ENCODE data around the gene PPP1R9A.

PPP1R9A gene

DNA sequence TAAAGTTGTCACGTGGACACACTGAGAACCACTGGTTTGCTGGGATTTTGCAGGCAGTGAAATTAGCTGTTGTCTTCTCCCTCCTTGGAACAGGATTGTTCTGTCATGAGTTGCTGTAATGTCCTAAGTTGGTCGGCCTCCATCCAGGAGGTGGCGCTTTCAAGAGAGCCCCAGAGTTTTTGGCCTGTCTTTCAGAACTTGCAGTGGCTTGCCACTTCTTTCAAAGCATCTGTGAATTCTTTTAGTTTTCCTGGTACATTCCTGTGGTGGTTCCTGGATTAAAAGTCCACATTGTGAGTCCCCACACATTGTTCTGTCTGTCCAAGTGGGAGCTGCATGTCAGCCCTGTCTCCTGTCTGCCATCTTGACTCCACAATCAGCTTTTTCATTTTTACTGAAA, 283.1 kb downstream of the PPP1R9A start:
- in situ Hi-C loops (cut with HindIII; ENCODE audit: low sequenced_read_pairs), result loop anchor here (10.0 kb wide), 1 partner anchor 566 kb away; no protein-coding TSS in a partner anchor

DNA sequence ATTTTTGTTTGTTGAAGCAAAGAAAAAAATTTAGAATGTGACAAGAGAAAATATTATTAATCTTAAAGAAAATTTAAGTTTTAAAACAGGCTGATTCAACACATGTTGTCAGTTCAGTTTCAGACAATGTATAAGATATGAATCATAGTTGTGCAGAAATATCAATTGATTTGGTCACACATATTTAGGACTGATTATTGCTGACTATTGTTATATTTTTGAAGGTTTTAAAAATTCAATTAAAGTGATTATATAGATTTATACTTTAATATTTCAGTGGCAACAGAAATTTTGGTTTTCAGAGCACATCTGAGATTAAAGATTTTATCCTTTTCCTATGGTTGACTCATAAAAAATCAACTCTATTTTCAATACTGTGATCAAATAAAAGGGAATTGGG, 284.4 kb downstream of the PPP1R9A start:
- in situ Hi-C loops (cut with HindIII; ENCODE audit: low sequenced_read_pairs), result loop anchor here (10.0 kb wide), 1 partner anchor 567 kb away; no protein-coding TSS in a partner anchor

DNA sequence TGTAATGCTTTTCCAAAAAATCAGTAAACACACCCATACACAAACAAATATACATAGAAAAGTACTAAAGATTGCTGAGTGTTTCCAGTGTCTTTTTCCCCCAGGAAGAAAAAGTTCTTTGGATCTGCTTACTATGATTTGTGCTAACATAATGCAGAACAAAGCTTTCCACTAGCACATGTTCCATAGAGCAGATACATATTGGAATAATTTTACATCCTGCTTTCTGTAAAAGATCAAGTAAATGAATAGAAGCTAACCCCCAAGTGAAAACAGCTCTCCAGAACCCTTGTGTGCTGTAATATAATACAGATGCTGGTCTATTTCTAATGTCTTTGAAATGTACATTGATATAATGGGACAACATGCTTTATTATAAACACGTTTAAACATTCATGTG, 291.5 kb downstream of the PPP1R9A start:
- in situ Hi-C loops (cut with HindIII; ENCODE audit: low sequenced_read_pairs), result loop anchor here (10.0 kb wide), 1 partner anchor 574 kb away; no protein-coding TSS in a partner anchor

DNA sequence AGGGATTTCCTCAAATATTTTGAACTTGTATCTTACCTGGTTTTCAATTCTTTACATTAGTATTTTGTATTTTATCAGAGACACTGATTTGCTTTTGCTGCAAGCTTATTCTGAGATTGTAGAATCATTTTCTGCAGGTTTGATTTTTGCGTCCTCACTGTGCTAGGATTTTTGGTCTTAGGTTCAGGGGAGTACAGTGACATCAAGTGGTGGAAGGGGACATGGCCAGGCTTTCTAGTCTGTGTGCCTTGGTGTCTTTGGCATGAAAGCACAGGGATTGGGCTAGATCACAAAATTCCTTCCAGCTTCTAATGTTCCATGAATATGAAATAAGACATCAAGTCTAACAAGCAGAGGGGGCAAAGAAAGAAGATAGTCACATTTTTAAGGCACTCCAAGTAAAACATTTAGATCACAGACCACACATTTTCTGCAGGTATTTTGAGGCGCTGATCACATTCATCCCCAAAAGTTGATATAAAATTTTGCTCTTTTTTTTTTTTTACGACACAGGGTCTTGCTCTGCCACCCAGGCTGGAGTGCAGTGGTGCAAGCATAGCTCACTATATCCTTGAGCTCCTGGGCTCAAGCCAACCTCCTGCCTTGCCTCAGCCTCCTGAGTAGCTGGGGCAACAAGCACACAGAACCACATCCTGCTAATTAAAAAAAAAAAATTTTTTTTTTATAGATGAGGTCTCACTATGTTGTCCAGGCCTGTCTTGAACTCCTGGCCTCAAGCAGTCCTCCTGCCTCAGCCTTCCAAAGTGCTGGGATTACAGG, 292.6 kb downstream of the PPP1R9A start:
- in situ Hi-C loops (cut with HindIII; ENCODE audit: low sequenced_read_pairs), result loop anchor here (10.0 kb wide), 1 partner anchor 575 kb away; no protein-coding TSS in a partner anchor

DNA sequence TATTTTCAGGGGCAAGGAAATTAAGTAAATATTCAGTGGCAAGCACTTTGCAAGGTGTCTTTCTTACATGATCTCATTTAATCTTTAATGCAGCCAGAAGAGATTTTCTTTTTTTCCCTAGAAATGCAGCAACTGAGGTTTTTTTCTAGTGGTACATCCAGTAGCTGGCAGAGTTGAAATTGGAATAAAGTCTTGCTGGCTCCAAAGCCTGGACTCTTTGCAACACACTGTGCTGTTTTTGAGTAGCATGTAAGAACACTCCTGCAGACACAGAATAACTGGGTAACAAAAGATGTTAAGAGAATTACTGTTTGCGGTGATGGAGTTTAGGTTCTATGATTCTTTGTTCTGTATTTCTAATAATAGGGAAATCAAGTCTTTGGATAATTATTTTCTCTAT, 293.3 kb downstream of the PPP1R9A start:
- in situ Hi-C loops (cut with HindIII; ENCODE audit: low sequenced_read_pairs), result no loop called here

DNA sequence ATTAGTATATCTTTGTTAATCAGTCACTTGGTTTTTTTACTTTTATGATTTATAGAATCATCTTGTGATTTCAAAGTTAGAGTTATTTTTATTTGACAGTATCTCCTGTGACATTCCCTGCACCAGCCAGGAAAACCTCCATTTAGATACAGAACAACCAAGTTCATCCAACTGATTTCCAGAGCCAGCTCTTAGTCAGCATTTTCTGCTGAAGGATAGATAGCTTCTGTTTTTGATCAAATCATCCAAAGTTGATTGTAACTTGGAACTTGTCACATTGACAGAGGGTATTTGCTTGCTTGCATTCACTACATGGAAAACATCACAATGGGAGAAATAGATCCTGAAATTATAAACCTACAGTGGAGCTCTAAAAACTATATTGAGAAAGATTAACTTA, 294.3 kb downstream of the PPP1R9A start:
- in situ Hi-C loops (cut with HindIII; ENCODE audit: low sequenced_read_pairs), result no loop called here

DNA sequence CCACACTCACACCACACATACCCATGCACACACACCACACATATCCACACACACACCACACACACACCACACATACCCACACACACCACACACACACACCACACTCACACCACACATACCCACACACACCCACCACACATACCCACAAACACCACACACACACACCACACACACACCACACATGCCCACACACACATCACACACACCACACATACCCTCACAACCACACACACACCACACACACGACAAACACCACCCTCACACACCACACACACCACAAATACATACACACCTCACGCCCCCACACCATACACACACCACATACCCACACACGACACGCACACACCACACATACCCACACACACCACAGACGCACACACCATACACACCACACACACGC, 297.2 kb downstream of the PPP1R9A start:
- in situ Hi-C loops (cut with HindIII; ENCODE audit: low sequenced_read_pairs), result no loop called here

DNA sequence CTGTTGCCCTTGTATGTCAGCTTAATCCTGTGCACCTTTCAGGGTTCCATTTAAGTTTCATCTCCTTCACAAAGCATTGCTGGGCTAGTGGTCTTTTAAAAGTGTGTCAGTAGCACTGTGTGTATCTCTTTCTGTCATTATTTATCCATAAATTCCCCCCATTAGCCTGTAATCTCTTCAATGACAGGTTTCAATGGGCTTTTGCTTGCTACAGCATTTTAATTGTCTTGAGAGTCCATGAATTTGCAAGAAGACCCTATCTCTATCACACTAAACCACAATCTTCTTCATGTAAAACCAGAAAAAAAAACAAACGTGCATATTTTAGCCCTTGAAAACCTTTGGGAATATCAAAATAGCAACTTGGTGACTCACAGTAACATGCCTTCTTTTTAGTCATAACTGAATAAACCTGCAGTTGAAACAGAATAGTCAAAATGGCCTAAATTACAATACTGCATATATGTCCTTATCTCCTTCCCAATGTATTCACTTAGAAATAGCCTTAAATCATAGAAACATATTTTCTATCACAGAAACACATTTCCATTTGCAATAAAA, 298.4 kb downstream of the PPP1R9A start:
- in situ Hi-C loops (cut with HindIII; ENCODE audit: low sequenced_read_pairs), result no loop called here

DNA sequence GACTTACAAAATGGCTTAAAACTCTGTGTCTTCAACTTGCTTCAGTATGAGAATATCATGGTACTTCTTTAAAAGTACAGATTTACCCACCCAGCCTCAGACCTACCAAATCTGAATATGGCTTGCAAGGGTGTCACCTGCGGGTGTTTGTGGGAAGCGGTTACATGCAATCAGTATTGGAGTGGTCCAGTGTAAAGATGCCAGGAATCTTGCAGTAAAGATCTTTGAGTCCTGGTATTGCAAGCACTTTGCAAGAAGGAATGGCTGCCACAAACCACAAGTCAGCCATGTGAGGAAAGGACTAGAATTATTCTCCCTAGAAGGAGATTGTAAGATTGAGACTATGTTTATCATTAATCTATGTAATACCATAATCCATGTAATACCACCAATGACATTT, 301.9 kb downstream of the PPP1R9A start:
- in situ Hi-C loops (cut with HindIII; ENCODE audit: low sequenced_read_pairs), result no loop called here

DNA sequence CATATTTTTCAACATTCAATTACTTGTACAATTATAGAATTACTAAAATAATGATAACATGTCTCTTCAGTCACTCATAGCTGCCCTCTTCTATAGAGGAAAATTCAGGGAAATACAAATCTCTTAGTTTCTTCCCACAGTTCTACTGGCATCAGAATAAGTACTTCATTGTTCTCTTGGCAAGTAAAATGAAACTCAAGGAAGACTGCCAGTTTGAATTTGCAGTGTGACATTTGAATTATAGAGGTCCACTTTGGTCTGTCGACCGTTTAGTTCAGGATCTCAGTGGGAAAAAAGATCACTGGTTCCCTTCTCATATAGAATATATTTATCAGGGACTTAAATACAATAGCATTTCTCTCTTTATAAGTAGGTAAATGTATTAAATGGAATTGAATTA, 302.4 kb downstream of the PPP1R9A start:
- in situ Hi-C loops (cut with HindIII; ENCODE audit: low sequenced_read_pairs), result no loop called here

DNA sequence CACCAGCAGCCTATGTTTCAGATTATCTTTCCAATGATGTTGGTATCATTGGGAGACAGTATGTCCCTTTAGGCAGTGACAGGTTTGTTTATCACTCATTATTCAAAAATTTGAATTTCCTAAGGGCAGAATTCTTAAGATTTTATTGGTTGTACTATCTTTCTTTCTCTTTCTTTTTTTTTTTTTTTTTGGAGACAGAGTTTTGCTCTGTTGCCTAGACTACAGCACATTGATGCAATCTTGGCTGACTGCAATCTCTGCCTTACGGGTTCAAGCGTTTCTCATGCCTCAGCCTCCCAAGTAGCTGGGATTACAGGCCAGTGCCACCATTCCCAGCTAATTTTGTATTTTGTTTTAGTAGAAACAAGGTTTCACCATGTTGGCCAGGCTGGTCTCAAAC, 305.8 kb downstream of the PPP1R9A start:
- in situ Hi-C loops (cut with HindIII; ENCODE audit: low sequenced_read_pairs), result no loop called here

DNA sequence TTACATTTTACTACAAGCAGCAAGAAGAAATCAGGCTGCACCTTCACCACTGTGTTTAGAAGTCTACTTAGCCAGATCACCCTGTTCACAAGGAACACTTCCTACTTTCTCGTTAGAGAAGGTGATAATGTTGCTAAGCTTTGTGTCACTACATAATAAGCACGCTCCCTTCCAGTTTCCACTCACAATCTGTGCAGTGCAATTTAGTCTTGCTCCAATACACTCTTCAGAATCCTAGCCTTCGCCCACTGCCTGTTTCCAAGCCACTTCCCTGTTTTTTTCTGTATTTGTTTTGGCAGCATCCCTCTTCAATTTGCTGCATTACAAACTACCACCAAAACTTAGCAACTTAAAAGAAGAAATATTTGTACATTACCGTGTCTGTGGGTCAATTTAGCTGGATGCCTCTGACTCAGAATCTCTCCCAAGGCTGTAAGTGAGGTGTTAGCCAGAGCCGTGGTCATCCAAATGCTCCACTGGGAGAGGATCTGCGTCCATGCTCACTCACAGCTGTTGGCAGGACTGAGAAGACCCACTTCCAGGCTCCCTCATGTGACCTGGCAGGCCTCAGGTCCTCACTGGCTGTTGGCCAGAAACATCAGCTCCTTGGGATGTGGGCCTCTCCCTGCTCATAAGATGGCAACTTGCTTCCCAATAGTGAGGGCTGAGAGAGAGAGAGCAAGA, 306.6 kb downstream of the PPP1R9A start:
- in situ Hi-C loops (cut with HindIII; ENCODE audit: low sequenced_read_pairs), result no loop called here

DNA sequence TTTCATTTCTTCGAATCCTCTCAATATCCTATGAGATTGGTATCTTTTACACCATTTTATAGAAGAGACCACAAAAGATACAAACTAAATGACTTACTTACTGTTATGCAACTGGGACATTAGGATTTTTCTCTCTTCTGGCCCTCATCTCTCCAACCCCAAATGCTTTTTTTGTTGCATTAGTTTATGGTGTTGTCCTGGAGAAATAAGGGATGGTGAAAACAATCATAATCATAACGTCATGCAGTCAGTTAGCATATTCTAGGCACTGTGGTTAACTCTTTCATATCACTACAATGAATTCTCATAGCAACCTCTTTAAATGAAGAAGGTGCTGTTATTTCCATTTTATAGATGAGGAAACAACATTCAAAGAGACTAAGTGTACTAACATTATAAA, 312.3 kb downstream of the PPP1R9A start:
- in situ Hi-C loops (cut with HindIII; ENCODE audit: low sequenced_read_pairs), result no loop called here

DNA sequence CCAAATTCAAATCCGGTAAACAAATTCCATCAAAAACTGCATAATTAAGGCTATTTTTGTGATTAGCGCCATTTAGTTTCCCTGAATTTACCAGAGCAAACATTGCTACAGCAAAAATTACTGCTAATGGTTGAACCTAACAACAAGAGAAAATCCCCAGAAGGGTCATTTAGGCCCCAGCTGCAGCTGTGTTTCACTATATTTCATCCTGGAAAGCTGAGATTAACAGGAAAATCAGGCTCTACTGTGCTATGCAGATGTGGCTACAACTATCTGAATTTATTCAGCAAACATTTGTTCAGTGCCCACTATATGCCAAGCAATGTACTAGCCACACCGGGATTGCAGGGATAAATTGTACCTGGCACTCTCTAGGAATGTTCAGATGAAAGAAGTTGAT, 312.9 kb downstream of the PPP1R9A start:
- in situ Hi-C loops (cut with HindIII; ENCODE audit: low sequenced_read_pairs), result no loop called here

DNA sequence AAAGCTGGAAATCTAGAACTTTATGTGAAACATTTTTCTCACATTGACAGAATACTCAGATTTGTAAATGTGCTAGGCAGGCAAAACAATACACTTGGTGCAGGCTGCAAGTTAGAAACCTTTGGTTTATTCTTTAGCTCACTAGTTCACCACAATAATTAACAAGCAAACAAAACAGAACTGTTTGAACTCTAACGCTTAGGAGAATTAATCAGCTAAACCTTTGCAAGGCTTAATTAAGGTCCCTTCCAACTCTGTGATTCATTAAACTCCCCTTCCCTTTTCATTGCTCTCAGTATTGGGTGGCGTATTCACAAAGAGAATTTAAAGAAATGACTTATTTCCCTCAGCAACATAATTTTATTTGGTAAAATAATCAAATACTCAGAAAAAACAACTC, 317.9 kb downstream of the PPP1R9A start:
- in situ Hi-C loops (cut with HindIII; ENCODE audit: low sequenced_read_pairs), result no loop called here

DNA sequence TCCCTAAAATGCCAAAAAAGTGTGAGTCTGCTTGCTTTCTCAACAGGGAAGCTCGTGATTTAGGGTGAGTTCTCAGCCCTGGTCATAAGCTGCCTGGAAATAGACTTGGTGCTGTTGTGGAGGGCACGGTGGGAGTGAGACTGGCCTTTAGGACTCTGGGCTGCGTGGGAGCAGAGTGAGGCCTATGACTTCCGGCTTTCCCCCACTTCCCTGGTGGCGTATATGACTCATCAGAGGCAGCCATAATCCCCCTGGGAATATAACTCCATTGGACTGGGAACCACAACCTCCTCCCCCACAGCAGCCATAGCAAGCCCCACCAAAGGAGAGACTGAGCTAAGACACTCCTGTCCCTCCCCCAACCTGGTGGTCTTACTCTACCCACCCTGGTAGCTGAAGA, 321.9 kb downstream of the PPP1R9A start:
- in situ Hi-C loops (cut with HindIII; ENCODE audit: low sequenced_read_pairs), result no loop called here

DNA sequence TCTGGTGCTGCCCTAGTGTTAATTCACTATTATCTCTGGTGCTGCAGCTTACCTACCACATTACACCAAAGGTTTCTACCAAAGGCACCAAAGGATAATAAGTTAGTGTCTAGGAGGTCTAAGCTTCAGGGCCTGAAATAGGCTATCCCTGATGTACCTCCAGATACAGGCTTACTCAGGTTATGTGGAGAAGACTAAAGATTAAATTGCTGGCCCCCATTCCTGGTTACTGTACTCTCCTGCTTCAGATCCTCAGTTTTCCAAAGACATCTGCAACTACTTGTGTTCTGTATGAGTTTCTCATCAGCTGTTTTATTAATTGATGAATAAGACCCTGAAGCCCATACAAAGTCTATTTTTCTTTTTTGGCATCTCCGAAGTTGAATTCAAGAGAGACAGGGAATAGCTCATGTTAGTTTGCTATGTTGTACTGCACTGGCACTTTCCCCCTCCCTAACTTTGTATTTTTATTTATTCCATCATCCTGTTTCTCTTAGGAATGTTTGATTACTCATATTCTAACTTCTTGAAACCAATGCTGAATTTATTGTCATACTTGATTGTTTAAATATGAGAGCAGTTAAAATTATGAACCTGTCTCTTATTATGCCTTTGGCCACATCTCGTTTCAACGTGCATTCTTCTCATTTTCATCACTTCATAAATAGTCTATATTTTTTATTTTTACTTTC, 331.0 kb downstream of the PPP1R9A start:
- in situ Hi-C loops (cut with HindIII; ENCODE audit: low sequenced_read_pairs), result no loop called here

DNA sequence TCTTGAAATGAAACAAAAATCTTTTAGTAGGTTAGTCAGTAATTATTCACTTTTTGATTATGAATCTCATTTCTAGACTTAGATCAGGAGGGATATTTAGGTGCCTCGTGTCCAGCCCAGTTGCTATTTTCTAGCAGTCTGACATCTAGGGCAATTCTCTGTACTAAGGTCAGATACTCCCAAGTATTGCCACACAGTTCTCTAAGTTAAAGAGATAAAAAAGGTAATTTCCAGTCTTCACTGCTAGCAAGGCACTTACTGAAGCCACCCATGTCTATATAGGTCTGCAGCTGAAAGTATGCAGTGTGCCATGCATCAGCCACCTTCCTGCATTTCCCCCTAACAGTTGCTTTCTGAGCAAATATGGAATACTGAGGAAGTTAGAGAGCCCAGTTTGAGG, 333.5 kb downstream of the PPP1R9A start:
- in situ Hi-C loops (cut with HindIII; ENCODE audit: low sequenced_read_pairs), result no loop called here

DNA sequence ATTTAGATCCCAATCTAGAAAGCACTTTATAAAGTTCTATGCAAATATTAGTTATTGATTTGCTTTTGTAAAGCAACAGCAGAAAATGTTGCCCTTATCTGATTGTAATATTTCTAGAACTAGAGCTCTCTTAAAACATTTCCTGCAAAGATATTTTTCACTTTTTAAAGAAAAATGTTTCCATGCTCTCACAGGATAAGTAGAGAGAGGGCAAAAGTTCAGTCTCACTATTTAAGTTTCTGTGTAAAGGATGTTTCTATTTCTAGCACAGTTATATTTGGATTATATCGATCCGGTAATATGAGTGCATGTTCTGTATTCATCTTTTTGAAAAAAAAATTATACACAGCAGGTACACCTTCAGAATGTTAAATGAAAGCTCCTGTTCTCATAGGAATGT, 334.9 kb downstream of the PPP1R9A start:
- in situ Hi-C loops (cut with HindIII; ENCODE audit: low sequenced_read_pairs), result no loop called here

DNA sequence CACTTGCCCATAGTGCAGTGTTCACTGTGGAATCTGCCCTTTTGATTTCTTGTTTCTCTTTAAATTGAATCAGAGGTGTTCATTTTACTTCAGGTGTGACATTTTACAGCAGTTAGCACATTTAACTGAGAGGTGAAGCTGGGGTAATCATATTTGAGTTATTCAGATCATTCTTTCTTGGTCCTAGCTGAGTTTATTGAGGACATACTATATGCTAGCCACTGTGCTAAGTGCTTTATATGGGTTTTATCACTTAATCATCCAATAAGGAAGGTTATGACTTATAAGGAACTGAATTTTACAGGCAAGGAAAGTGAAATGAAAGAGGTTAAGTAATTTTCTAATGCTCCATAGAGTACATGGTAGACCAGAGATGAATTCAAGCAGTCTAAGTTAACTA, 337.2 kb downstream of the PPP1R9A start:
- in situ Hi-C loops (cut with HindIII; ENCODE audit: low sequenced_read_pairs), result no loop called here

DNA sequence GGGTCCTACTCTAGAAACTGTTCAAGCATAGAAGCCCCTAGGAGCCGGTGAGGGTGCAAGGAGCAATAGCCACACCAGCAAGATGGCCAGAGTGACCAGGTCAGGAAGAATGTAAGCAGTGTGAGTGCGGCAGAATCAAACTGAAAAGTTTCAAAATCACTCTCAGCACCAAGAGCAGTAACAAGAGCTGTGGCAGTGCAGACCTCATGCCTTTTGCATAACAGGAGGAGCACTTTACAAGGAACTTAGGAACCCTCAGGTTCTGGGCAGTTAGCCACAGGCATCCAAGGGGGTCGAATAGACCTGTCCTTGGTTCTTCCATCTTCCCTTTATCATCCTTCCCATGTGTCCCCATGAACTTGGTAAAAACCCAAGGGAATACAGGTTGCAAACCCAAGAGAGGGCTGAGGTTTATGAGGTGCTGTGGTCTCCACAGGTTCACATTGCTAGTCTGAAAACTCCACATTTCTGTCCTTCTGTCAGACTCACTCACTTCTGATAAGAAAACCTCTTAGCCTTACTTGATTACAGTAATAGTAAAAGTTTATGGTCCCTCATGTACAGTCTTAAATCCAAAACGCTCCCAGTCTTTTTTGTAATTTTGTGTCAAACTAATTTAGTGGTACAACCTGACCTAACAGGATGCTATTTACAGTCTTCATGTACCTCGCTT, 338.6 kb downstream of the PPP1R9A start:
- in situ Hi-C loops (cut with HindIII; ENCODE audit: low sequenced_read_pairs), result no loop called here
